B cell (primary cell): ENCODE results near the gene VASN. TPM values are rescaled to one million over a fixed set of nuclear protein-coding genes. Genes with fewer than 3 reads are reported as not detected.

ENCODE experiments used
- ATAC-seq: fragments of 200-7000 bp; cut with Tn5 transposase; one replicate; pipeline ENCODE4 v1.10.0; 2021; ENCODE audit warnings: low read depth, mild to moderate bottlenecking, moderate number of reproducible peaks, moderate library complexity
- CTCF ChIA-PET: fragments of 350-600 bp; sonication (Branson Sonifier 250); formaldehyde crosslinking; loops from one replicate; lab custom pipeline; 2021; ENCODE audit warnings: antibody characterized with exemption, inconsistent platforms; lab: Charles Lee
- POLR2A ChIA-PET: fragments of 350-600 bp; sonication (Branson Sonifier 250); formaldehyde crosslinking; loops from one replicate; lab custom pipeline; 2021; ENCODE audit warnings: antibody characterized with exemption; lab: Charles Lee
- DNase-seq: peaks from one replicate; pipeline ENCODE4 v3.0.0; 2013
- H2AFZ ChIP-seq: 2 replicates; pipeline ENCODE4 v1.6.1; 2012; ENCODE audit warnings: mild to moderate bottlenecking, low read depth, low read length; ENCODE audit not compliant: insufficient read depth, poor library complexity, severe bottlenecking
- H3K27ac ChIP-seq, 2 donors: 1 replicate in 1 of 2; 2 replicates in 1 of 2; pipeline ENCODE4 v1.5.1; 2012 to 2013; ENCODE audit warnings: low read length in 2 of 2, mild to moderate bottlenecking in 2 of 2, moderate library complexity in 1 of 2
- H3K27me3 ChIP-seq, 4 experiments: fragments of 200-600 bp in 1 of 4; sonication (generic) in 1 of 4; replicated peaks in 1 of 4; 1 replicate in 2 of 4; 2 replicates in 2 of 4; pipeline versions ENCODE4 v1.6.1 to v1.7.0; 2013 to 2016; ENCODE audit warnings: low read length in 3 of 4, mild to moderate bottlenecking in 2 of 4, mixed read lengths in 1 of 4, moderate library complexity in 1 of 4; ENCODE audit not compliant: insufficient read depth in 4 of 4, control insufficient read depth in 3 of 4; ENCODE audit errors: control extremely low read depth in 1 of 4
- H3K36me3 ChIP-seq, 2 experiments: replicated peaks in 1 of 2; 1 replicate in 1 of 2; 2 replicates in 1 of 2; pipeline versions ENCODE4 v1.6.1 to v1.7.1; 2013; ENCODE audit warnings: low read length in 1 of 2; ENCODE audit not compliant: insufficient read depth in 2 of 2, control insufficient read depth in 1 of 2; ENCODE audit errors: control extremely low read depth in 1 of 2, extremely low read depth in 1 of 2
- H3K4me1 ChIP-seq, 2 donors: fragments of 200-600 bp in 1 of 2; sonication (generic) in 1 of 2; 1 replicate in 1 of 2; 2 replicates in 1 of 2; pipeline versions ENCODE4 v1.5.1 to v1.6.1; 2013 to 2017; ENCODE audit warnings: low read length in 2 of 2; ENCODE audit not compliant: control insufficient read depth in 2 of 2, insufficient read depth in 2 of 2
- H3K4me2 ChIP-seq: replicated peaks from 2 replicates; pipeline ENCODE3; 2012; ENCODE audit warnings: mild to moderate bottlenecking, low read depth, low read length; ENCODE audit not compliant: poor library complexity, severe bottlenecking
- H3K4me3 ChIP-seq, 5 experiments: fragments of 200-600 bp in 1 of 5; sonication (generic) in 1 of 5; 1 replicate in 3 of 5; 2 replicates in 2 of 5; pipeline versions ENCODE4 v1.5.1 to v1.7.0; 2011 to 2016; ENCODE audit warnings: low read length in 4 of 5, mild to moderate bottlenecking in 4 of 5, low read depth in 2 of 5, control low read depth in 1 of 5, moderate library complexity in 1 of 5; ENCODE audit not compliant: insufficient read depth in 1 of 5; ENCODE audit errors: control extremely low read depth in 1 of 5, extremely low read depth in 1 of 5
- H3K79me2 ChIP-seq: fragments of 200-600 bp; sonication (generic); one replicate; pipeline ENCODE4 v1.6.0; 2016; ENCODE audit warnings: low read length; ENCODE audit not compliant: control insufficient read depth, insufficient read depth
- H3K9ac ChIP-seq: fragments of 200-600 bp; sonication (generic); 2 replicates; pipeline ENCODE4 v1.6.1; 2017; ENCODE audit warnings: mild to moderate bottlenecking, low read length, moderate library complexity
- H3K9me3 ChIP-seq, 3 donors: one replicate each; pipeline versions ENCODE4 v1.6.1 to v1.7.1; 2013; ENCODE audit warnings: low read length in 2 of 3; ENCODE audit not compliant: control insufficient read depth in 2 of 3, insufficient read depth in 1 of 3; ENCODE audit errors: control extremely low read depth in 1 of 3
- H4K20me1 ChIP-seq: 2 replicates; pipeline ENCODE4 v1.6.0; 2012; ENCODE audit warnings: mild to moderate bottlenecking, low read length; ENCODE audit not compliant: insufficient read depth, control insufficient read depth, poor library complexity, severe bottlenecking
- H3K27ac Mint-ChIP-seq: one replicate; pipeline ENCODE4 v1.8.0; 2021; ENCODE audit warnings: mixed read lengths
- H3K27me3 Mint-ChIP-seq: one replicate; pipeline ENCODE4 v1.8.0; 2021; ENCODE audit warnings: mixed read lengths
- H3K4me1 Mint-ChIP-seq: one replicate; pipeline ENCODE4 v1.8.0; 2021; ENCODE audit warnings: mixed read lengths
- H3K4me3 Mint-ChIP-seq: one replicate; pipeline ENCODE4 v1.8.0; 2021; ENCODE audit warnings: mixed read lengths
- H3K9me3 Mint-ChIP-seq: one replicate; pipeline ENCODE4 v1.8.0; 2022; ENCODE audit warnings: mixed read lengths; ENCODE audit not compliant: insufficient read depth
- EZH2 ChIP-seq: IDR thresholded peaks from 2 replicates; pipeline ENCODE4 v1.6.1; 2012; ENCODE audit warnings: borderline replicate concordance, low read depth, mild to moderate bottlenecking, moderate library complexity, low read length; ENCODE audit not compliant: insufficient read depth, poor library complexity, severe bottlenecking
- WGBS: methylation state at CpG from one replicate; pipeline ENCODE4 v1.1.5; 2013; ENCODE audit warnings: missing lambda C conversion rate; ENCODE audit not compliant: insufficient coverage; 5-methylcytosine and 5-hydroxymethylcytosine counted together
- intact Hi-C: fragments of 100-400 bp; cut with micrococcal nuclease; formaldehyde crosslinking; loops from one replicate; pipeline ENCODE4 v1.10.0; 2022
- polyA plus RNA-seq: library from polyadenylated mRNA; depleted of rRNA; stranded (reverse); fragments of >200 nt; gene quantifications from 2 replicates; pipeline ENCODE4 v1.2.3, GENCODE V29; 2012
- total RNA-seq, 2 donors: library from RNA; stranded (reverse); fragments of 120-200 nt in 1 of 2; gene quantifications; 1 replicate in 1 of 2; 2 replicates in 1 of 2; pipeline versions ENCODE4 v1.2.3 to v1.2.4, GENCODE V29; 2013 to 2022
- TF ChIP-seq, protein P1 (sequence below): fragments of 200-600 bp; IDR thresholded peaks from one replicate; pipeline ENCODE4 v1.8.0; 2022; ENCODE audit warnings: antibody characterized with exemption, mild to moderate bottlenecking

The VASN gene
- total and polyA plus RNA-seq, 2 donors (not counting 1 experiment from before 2014, with no cell fraction given) = 0.57 to 0.76 TPM

DNA sequence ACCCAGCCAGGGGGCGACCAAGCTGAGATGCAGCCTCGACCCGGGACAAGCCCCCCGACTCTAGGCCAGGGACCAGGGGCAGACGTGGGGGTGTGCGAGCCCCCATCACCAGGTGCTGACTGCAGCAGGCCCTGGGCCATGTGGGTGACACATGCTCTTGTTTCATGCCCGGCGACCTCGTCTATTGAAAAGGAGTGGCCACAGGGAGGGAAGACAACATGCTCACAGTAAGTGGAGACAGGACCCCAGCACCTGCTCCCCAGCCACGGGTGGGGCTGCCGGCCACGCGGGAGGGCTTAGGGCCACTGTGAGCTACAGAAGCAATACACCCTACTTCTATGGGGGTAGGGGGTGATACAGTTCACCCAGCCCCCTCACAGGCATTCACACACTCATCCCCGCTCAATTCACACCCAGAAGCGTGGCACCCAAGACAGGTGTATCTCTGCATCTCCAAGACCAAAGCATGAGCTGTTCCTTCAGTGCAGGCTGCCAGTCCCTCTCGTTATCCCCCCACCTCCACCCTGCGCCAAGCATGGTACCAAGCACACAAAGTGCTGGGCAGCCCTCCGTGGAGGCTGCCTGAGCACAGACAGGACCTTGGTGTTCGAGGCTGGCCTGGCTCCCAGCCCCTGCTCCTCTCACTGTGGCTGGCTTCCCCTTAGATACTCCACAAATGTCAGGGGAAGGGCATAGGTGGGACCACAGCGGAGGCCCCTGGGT is 13.6 kb downstream of the VASN start:
- Histone ChIP-seq H4K20me1 (peaks cover 98% of the 10 kb centered on the region), H3K9me3 (no peaks in the 10 kb centered on the region), H3K27me3 (no peaks in the 10 kb centered on the region), H3K79me2 (peaks cover 55% of the 10 kb centered on the region), H2AFZ (no peak overlapping the region), H3K9ac (no peak overlapping the region), H3K4me1 (no peaks in the 10 kb centered on the region), H3K36me3 (peaks cover 0 to 78% of the 10 kb centered on the region in 2 experiments), H3K27ac (no peak overlapping the region), H3K4me2 (no peak overlapping the region), H3K4me3 (no peak overlapping the region)
- intact Hi-C loops = no loop called here
- no peak for TF ChIP-seq EZH2
- TF ChIP-seq, protein P1, sequence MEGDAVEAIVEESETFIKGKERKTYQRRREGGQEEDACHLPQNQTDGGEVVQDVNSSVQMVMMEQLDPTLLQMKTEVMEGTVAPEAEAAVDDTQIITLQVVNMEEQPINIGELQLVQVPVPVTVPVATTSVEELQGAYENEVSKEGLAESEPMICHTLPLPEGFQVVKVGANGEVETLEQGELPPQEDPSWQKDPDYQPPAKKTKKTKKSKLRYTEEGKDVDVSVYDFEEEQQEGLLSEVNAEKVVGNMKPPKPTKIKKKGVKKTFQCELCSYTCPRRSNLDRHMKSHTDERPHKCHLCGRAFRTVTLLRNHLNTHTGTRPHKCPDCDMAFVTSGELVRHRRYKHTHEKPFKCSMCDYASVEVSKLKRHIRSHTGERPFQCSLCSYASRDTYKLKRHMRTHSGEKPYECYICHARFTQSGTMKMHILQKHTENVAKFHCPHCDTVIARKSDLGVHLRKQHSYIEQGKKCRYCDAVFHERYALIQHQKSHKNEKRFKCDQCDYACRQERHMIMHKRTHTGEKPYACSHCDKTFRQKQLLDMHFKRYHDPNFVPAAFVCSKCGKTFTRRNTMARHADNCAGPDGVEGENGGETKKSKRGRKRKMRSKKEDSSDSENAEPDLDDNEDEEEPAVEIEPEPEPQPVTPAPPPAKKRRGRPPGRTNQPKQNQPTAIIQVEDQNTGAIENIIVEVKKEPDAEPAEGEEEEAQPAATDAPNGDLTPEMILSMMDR = no peak
- no peak overlapping the region for H3K27ac Mint-ChIP-seq
- no peaks in the 10 kb centered on the region for H3K9me3 Mint-ChIP-seq
- DNase-seq (no peak), ATAC-seq (no peak)
- no peaks in the 10 kb centered on the region for H3K27me3 Mint-ChIP-seq
- H3K4me3 Mint-ChIP-seq = no peak overlapping the region
- CTCF ChIA-PET = interaction anchor here (1.3 to 2.4 kb wide), 2 partner anchors 18 to 26 kb away, joined by 3 to 10 read pairs; no protein-coding TSS in a partner anchor
- 96% methylated on average over 16 of the region's 20 CpGs for whole genome bisulfite sequencing
- POLR2A ChIA-PET = no interaction called here
- no peaks in the 10 kb centered on the region for H3K4me1 Mint-ChIP-seq

DNA sequence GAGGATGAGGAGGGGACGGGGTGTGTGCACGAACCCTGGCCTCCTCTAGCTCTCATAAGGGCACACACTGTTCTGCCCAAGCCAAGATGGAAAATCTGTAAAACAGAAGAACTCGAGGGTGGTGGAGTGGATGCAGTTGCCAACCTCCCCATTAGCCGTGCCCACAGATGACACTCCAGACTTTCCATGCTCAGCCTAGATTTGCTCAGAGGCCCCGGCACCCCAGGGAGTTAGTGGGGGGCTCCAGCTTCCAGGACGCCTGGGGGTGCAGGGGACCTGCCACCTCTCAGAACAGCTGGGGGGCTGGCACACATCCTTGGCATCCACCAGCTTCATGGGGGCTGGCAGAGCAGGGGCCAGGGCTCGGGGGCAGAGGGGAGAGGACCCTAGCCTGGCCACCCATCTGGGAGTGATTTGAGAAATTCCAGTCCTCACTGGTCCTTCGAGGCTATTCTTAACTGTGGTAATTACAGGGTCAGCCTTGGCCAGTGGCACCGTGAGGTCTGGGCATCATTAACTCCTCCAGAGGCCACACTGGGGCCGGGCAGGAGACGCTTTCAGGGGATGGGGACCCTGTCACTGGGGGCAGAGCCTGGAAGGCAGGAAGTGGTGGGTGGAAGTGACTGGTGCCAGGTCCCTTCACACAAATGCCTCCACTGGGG is 14.3 kb downstream of the VASN start:
- Histone ChIP-seq H3K9ac (no peak overlapping the region), H3K79me2 (peaks cover 60% of the 10 kb centered on the region), H3K4me2 (no peak overlapping the region), H2AFZ (no peak overlapping the region), H3K27ac (no peak overlapping the region), H3K4me3 (no peak overlapping the region), H3K36me3 (peaks cover 0 to 79% of the 10 kb centered on the region in 2 experiments), H4K20me1 (peaks cover 98% of the 10 kb centered on the region), H3K4me1 (no peaks in the 10 kb centered on the region), H3K9me3 (no peaks in the 10 kb centered on the region), H3K27me3 (no peaks in the 10 kb centered on the region)
- Mint-ChIP-seq H3K4me3 (no peak overlapping the region), H3K27me3 (no peaks in the 10 kb centered on the region), H3K4me1 (no peaks in the 10 kb centered on the region), H3K27ac (no peak overlapping the region), H3K9me3 (no peaks in the 10 kb centered on the region)
- ATAC-seq = no peak
- intact Hi-C loops = no loop called here
- 94% methylated on average over 8 of the region's 11 CpGs for WGBS
- ChIA-PET POLR2A (no interaction called here), CTCF (interaction anchor here (0.5 to 2.4 kb wide), 3 partner anchors 17 to 250 kb away, joined by 3 to 10 read pairs (median 3); no protein-coding TSS in a partner anchor)
- TF ChIP-seq, protein P1 = no peak
- no peak for TF ChIP-seq EZH2
- no peak for DNase-seq
